Coronary artery (tissue), 2 donors: Measurements from ENCODE around the gene SLX4.

Source experiments
- DNase-seq: peaks from one replicate; pipeline ENCODE4 v3.0.0-alpha.2; 2017; ENCODE audit warnings: low spot score
- H3K27ac ChIP-seq, 2 donors: fragments of 200-600 bp; sonication (generic); one replicate each; pipeline ENCODE4 v1.5.1; 2016 to 2019
- H3K4me3 ChIP-seq: fragments of 200-600 bp; sonication (generic); 2 replicates; pipeline ENCODE4 v1.5.1; 2016; ENCODE audit warnings: mild to moderate bottlenecking, moderate library complexity
- TF ChIP-seq, protein P1 (sequence below): fragments of 200-600 bp; sonication (generic); IDR thresholded peaks from one replicate; pipeline ENCODE4 v1.5.1; 2019; ENCODE audit warnings: antibody characterized with exemption

The SLX4 gene

DNA sequence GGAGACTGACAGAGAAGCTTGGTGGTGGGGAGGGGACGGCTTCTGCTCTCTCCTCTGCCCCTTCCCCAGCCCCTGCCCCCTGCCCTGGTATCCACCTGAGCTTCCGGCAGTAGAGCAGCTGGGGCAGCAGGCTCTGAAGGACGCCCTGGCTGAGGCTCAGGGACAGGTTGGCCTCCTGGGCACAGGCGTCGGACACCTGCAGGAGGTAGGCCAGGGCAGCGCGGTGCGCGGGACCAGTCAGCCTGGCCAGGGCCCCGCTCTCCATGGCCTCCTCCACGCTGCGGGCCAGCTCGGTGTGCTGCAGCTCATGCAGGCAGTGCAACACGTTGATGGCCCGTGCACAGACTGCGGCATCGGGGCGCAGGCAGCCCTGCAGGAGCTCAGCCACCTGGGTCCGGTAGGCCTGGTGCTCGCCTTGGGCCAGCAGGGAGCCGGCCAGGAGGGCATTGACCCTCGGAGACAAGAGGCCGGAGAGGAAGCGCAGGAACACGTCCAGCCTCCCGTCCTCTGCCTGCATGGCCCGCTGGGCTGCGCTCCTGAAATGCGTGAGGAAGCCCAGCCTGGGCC is 48.4 kb downstream of the SLX4 start:
- H3K27ac ChIP-seq: no peak overlapping the region
- DNase-seq: no peak
- TF ChIP-seq, protein P1, sequence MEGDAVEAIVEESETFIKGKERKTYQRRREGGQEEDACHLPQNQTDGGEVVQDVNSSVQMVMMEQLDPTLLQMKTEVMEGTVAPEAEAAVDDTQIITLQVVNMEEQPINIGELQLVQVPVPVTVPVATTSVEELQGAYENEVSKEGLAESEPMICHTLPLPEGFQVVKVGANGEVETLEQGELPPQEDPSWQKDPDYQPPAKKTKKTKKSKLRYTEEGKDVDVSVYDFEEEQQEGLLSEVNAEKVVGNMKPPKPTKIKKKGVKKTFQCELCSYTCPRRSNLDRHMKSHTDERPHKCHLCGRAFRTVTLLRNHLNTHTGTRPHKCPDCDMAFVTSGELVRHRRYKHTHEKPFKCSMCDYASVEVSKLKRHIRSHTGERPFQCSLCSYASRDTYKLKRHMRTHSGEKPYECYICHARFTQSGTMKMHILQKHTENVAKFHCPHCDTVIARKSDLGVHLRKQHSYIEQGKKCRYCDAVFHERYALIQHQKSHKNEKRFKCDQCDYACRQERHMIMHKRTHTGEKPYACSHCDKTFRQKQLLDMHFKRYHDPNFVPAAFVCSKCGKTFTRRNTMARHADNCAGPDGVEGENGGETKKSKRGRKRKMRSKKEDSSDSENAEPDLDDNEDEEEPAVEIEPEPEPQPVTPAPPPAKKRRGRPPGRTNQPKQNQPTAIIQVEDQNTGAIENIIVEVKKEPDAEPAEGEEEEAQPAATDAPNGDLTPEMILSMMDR: no peak

DNA sequence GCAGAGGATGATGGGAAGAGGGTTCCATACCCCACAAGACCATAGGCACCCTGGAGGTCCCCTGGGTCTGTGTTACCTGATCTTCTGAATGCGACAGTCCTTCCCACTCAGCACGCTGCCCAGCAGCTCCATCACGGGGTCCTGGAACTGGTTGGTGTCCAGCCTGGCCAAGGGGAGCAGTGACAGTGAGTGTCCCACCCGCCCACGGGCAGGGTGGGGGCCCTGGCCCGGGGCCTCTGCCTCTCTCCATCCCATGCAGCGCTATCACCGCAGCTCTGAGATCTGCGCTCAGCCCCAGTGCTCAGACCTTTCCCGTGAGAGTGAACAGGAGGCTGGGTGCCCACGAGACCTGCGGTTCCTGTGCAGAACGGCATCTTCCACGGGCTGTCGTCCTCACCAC is 49.8 kb downstream of the SLX4 start:
- Histone ChIP-seq H3K27ac (no peak overlapping the region), H3K4me3 (no peak overlapping the region)
- DNase-seq: no peak
- TF ChIP-seq, protein P1: no peak

More for the DNA sequence above, 48.4 kb downstream of the SLX4 start:
- H3K4me3 ChIP-seq: no peak overlapping the region

DNA sequence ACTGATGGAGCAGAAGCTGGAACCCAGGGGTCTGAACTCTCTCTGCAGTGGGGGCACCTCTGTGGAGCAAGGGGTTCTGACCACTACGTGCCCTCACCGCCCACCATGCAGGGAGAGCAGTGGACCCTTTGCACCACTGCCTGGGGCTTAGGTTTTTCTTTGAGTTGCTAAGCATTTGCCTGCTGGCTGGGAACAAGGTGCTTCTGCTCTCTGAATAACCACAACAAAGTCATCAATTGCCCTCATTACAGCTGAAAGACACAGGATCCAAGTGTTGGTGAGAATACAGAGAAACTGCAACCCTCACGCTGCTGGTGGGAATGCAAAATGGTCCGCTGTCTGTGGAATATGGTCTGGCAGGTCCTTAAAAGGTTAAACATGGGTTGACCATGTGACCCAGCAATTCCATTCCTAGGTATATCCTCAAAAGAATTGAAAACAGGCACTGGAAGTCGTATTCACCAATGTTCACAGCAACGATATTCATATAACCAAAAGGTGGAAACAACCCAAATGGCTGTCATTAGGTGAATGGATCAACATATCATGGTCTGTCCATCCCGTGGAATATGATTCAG is 57.0 kb downstream of the SLX4 start:
- Histone ChIP-seq H3K27ac (no peak overlapping the region), H3K4me3 (no peak overlapping the region)
- TF ChIP-seq, protein P1: no peak
- no peak for DNase-seq

DNA sequence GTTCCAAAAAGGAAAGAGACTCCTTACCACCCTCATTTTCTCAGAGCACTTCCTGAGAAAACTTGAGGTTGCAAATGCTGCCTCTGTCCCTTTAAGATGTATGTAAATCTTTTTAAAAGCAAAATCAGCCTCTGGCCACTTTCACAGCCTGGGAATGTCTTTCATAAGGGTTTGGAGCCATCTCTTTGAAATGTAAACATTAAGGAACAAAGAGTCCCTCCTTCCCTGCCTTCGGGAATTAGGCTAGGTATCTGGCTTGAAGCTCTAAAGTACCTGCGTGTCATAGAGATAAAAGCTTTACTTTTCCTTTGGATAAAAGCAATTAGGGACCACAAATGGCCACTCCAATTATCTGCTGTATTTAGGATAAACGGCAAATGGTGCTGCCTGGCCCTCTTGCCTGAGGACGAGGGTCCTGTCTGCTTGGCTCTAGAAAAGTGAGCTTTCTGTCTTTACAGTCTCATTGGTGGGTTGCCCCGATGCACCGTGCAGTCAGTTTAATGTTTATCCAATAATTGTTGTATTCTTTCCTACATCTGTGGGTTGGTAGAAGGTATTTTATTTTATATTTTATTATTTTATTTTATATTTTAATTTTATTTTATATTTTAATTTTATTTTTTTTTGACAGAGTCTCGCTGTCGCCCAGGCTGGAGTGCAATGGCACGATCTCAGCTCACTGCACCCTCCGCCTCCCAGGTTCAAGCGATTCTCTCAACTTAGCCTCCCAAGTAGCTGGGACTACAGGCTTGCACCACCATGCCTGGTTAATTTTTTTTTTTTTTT is 58.1 kb downstream of the SLX4 start:
- DNase-seq: no peak
- TF ChIP-seq, protein P1: no peak
- Histone ChIP-seq H3K4me3 (no peak overlapping the region), H3K27ac (no peak overlapping the region)

DNA sequence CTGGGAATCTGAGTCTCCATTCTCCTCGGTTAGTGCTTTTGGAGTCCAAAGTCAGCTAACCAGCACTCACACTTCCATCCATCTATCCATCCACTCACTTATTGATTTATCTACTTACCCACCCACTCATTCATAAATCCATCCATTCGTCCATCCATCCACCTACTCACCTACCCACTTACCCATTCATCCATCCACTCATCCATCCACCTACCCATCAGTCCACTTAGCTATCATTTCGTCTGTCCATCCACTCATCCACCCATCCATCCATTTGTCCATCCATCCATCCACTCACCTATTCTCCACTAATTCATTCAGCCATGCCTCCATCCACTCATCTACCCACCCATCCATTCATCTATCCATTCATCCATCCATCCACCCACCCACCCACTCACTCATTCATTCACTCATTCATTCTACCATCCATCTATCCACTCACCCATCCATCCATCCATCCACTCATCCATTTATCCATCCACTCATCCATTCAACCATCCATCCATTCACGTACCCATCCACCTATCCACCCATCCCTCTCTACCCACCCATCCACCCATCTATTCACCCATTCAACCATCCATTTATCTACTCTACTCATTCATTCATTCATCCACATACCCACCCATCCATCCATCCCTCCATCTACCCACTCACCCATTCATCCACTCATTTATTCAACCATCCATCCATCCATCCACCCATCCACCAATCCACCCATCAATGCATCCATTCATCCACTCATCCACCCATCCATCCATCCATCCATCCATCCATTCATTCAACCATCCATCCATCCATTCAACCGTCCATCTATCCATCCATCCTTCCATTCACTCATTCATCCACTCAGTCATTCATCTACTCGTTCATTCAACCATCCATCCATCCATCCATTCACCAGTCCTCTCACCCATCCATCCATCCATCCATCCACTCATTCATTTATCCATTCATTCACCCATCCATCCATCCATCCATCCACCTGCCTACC is 60.3 kb downstream of the SLX4 start:
- TF ChIP-seq, protein P1: no peak
- Histone ChIP-seq H3K4me3 (no peak overlapping the region), H3K27ac (no peak overlapping the region)
- DNase-seq: no peak

DNA sequence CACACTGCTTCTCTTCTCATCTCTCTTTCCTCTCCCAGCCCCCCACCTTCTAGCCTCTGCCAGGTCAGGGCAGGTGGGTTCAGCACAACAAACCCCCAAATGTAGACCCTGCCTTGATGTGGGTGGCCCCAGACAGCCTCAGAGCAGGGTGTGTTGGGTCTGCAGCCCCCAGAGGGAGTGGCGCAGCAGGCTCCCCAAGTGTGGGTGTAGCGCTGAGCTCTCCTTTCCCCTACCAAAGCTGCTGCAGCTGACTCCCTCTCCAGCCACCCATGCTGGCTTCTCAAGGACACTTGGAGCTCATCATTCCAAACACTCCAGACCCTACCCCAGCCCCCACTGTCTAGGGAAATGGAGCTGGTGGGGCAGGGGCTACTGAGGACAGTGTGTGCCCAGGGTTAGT is 61.5 kb downstream of the SLX4 start:
- Histone ChIP-seq H3K4me3 (no peak overlapping the region), H3K27ac (no peak overlapping the region)
- no peak for DNase-seq
- TF ChIP-seq, protein P1: no peak
